Activated CD4-positive, CD25-positive, alpha-beta regulatory T cell treated with anti-CD3 and anti-CD28 coated beads, Interleukin-2, amount 50 U/mL, for 16 hours (primary cell): Measurements from ENCODE around the gene KCTD13.
"Not testable (repeated sequence)": the region's sequence is repeated elsewhere in the genome, so short reads cannot be mapped to it uniquely, and the experiment has no call there.

Experiments used
- DNase-seq: peaks from one replicate; pipeline ENCODE4 v3.0.0-alpha.2; 2020; ENCODE audit warnings: low read depth, low spot score

The KCTD13 gene

DNA sequence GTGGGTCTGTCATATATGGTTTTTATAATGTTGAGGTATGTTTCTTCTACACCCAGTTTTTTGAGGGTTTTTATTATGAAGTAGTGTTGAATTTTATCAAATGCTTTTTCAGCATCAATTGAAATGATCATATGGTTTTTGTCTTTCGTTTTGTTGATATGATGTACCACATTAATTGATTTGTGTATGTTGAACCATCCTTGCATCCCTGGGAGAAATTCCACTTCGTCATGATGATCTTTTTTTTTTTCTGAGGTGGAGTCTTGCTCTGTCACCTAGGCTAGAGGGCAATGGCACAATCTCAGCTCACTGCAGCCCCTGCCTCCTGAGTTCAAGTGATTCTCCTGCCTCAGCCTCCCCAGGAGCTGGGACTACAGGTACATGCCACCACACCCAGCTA lies 21.9 kb upstream of the KCTD13 start:
- no peak for DNase-seq

DNA sequence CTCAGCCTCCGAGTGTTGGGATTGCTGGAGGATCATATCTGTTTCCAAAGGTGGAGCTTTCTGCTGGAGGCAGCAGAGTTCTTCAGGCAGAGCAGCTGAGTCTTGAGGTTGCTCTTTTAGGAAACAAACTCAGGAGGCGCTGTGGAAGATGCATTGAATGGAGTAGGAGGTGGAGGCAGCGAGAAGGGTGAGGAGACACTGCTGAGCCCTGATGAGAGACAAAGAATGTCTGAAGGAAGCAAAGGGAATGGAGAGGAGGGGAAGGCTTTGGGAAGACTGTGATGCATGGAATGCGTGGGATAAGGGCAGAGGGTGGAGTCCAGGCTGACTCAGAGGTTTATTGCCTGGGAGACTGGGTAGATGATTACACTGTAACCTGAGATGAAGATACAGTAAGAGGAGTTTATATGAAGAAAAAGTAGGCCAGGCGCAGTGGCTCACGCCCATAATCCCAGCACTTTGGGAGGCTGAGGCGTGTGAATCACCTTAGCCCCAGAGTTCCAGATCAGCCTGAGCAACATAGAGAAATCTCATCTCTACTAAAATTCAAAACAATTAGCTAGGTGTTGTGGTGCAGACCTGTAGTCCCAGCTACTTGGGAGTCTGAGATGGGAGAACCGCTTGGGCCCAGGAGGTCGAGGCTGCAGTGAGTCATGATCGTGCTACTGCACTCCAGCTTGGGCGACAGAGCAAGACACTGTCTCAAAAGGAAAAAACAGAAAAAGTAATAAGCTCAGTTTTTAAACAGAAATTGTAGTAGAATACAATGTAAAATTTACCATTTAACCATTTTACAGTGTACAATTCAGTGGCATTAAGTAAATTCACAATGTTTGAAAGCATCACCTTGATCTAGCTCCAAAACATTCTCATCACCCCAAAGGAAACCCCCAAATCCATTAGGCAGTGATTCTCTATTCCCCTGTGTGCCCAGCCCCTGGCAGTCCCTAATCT lies 18.1 kb upstream of the KCTD13 start:
- no peak for DNase-seq

GRCh38 chr16:29940656-29941055 lies 14.6 kb upstream of the KCTD13 start:
- DNase-seq: no peak

GRCh38 chr16:29931750-29932149 lies 5.7 kb upstream of the KCTD13 start:
- not testable (repeated sequence) for DNase-seq

DNA sequence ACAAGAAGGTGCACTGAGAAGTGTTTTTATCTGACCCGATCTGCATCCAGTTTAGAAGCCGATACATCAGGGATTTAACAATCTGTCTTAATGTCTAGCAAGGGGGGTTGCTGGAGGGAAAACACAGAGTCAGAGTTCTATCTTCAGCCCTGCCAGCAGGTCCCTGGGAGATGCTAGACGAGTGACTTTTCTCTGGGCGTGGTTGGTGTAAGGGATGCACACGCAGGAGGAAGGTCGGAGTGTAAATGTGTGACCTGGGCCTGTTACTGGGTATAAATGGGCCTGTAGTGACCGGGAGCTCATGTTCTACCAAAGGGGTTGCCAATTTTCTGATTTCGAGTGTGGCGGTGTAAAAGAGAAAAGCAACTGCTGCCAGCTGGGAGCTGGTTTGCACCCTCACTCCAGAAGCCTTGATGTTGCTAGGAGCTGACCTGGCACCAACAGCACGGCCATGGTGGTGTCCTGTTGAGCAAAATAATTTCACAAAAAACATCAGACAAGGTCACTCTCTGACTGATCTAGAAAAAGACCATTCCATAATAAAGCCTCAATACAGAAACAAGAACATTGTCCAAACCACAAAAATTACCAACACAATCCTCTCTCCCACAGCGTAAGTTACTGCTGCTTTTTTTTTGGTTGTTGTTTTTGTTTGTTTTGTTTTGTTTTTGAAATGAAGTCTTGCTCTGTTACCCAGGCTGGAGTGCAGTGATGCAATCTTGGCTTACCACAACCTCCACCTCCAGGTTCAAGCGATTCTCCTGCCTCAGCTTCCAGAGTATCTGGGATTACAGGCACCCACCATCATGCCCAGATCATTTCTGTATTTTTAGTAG lies 1.3 kb upstream of the KCTD13 start:
- DNase-seq: no peak

DNA sequence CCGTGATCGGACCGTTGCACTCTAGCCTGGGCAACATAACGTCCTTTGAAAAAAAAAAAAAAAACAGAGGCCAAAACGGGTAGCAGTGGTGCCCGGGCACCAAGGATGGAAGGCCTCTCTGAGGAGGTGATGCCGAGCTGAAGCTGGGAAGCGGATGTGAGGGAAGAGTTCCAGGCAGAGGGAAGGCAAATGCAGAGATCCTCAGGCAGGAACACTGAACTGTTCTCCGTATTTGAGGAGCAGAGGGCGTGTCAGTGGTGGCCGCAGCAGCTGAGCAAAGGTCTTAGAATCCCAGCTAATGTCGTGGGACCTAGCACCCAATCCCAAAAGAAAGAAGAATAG lies 656 bp upstream of the KCTD13 start:
- no peak for DNase-seq

GRCh38 chr16:29925105-29925756 lies 795 bp downstream of the KCTD13 start:
- no peak for DNase-seq

DNA sequence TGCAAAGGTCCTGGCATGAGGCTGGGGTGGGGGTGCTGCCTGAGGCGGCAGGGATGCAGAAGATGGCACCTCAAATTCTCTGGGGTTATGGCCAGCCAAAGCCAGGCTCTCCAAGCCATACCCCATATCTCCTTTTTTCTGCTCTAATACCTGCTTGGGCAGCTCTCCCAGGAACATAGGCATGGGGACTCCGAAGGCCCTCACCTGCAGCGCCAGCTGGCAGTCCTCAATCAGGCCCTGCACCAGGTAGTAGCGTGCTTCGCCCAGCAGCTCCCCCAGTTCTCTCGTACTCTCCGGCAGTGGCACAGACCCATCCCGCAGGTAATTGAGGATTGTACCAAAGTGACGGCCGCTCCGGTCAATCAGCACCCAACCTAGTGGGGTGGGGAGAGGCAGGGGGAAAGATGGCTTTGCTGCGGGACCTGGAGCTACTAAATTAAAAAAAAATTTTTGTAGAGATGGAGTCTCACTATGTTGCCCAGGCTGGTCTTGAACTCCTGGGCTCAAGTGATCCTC lies 3.0 kb downstream of the KCTD13 start:
- DNase-seq: no peak

DNA sequence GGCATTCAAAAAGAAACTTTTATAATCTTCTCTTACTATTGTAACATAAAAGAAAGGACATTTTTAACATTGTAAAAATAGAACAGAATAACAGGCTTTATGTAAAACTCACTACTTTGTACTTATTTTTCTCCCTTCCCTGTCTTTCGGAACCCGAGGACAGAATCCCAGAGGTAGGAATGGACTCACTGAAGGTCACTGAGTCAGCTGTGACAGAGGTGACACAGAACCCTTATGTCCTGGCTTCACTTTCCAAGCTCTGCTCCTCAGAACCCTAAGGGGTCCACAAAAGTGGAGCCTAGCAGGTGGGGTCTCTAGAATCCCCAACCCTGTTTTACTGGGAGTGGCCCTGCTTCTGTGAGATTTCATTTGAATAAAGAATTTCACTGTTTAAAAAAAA lies 3.7 kb downstream of the KCTD13 start:
- DNase-seq: no peak

DNA sequence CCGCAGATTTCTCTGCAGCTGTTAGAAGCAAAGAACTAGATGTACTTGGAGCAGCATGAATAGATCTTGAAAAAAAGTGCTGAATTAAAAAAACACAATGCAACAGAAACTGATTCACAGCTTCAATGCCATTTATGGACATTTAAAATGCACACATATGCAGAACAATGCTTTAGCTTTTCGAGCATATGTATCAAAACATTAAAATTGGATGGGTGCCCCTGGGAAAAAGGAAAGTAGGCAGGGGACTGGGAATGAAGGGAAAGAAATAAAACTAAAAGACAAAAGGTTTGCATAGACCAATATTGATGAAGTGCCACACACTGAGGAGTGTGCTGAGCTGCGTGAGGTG lies 5.0 kb downstream of the KCTD13 start:
- no peak for DNase-seq

GRCh38 chr16:29920288-29921033 lies 5.6 kb downstream of the KCTD13 start:
- DNase-seq: no peak

GRCh38 chr16:29916979-29917378 lies 9.0 kb downstream of the KCTD13 start:
- no peak for DNase-seq

- no peak for DNase-seq
Measured at GRCh38 chr16:29915590-29916247, 10.3 kb downstream of the KCTD13 start.

GRCh38 chr16:29913514-29913913 lies 12.5 kb downstream of the KCTD13 start:
- no peak for DNase-seq

DNA sequence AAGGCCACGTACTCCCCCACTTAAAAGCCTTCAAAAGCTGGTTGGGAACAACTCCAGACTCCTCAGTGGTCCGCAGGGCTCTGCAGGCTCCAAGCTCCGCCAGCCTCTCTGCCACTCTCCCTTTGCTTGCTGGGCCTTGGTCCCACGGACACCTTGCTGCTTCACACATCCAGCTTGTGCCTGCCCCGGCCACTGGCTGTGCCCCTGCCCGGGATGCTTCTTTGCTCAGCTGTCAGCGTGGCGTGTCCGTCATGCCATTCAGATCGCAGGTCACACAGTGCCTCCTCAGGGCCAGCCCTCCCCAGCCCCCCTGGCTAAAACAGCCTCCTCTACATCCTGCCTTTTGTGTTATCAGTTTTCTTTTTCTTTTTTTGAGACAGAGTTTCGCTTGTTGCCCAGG lies 13.9 kb downstream of the KCTD13 start:
- DNase-seq: no peak

GRCh38 chr16:29911676-29912010 lies 14.4 kb downstream of the KCTD13 start:
- DNase-seq: no peak

- no peak for DNase-seq
Measured at GRCh38 chr16:29910819-29911675, 15.0 kb downstream of the KCTD13 start.

- not testable (repeated sequence) for DNase-seq
Measured at GRCh38 chr16:29909851-29910250, 16.2 kb downstream of the KCTD13 start.

- no peak for DNase-seq
Measured at GRCh38 chr16:29909391-29909790, 16.6 kb downstream of the KCTD13 start.

- no peak for DNase-seq
Measured at GRCh38 chr16:29908719-29909220, 17.3 kb downstream of the KCTD13 start.
